SK-N-SH treated with all-trans-retinoic acid at 6 μM for 48 hours (cell line): ENCODE results near the gene LINGO3.

Experiments
- ATAC-seq: fragments of 200-7000 bp; cut with Tn5 transposase; 3 replicates; pipeline ENCODE4 v1.9.1; 2020; ENCODE audit warnings: mild to moderate bottlenecking, moderate library complexity
- BACH2 ChIP-seq: fragments of 250-450 bp; sonication (Bioruptor Pico); IDR thresholded peaks from 2 replicates; pipeline ENCODE4 v1.9.0; 2021; ENCODE audit warnings: mild to moderate bottlenecking, borderline replicate concordance
- CSDC2 ChIP-seq: fragments of 250-450 bp; sonication (Bioruptor Pico); IDR thresholded peaks from 2 replicates; pipeline ENCODE4 v1.5.0; 2020; ENCODE audit warnings: mild to moderate bottlenecking, moderate library complexity
- CSRNP3 ChIP-seq: fragments of 250-450 bp; sonication (Bioruptor Pico); IDR thresholded peaks from 2 replicates; pipeline ENCODE4 v1.5.1; 2021; ENCODE audit warnings: mild to moderate bottlenecking, moderate library complexity
- ESRRG ChIP-seq: fragments of 250-450 bp; sonication (Bioruptor Pico); IDR thresholded peaks from 2 replicates; pipeline ENCODE4 v1.6.1; 2021; ENCODE audit warnings: mild to moderate bottlenecking
- ISL1 ChIP-seq: fragments of 250-450 bp; sonication (Bioruptor Pico); IDR thresholded peaks from 2 replicates; pipeline ENCODE4 v2.1.2; 2022; ENCODE audit warnings: mild to moderate bottlenecking, moderate library complexity
- OSR1 ChIP-seq: fragments of 250-450 bp; sonication (Bioruptor Pico); IDR thresholded peaks from 2 replicates; pipeline ENCODE4 v1.8.0; 2022; ENCODE audit warnings: moderate library complexity, mild to moderate bottlenecking, inconsistent platforms
- PATZ1 ChIP-seq: fragments of 250-450 bp; sonication (Bioruptor Pico); IDR thresholded peaks from 2 replicates; pipeline ENCODE4 v1.8.0; 2020; ENCODE audit warnings: mild to moderate bottlenecking, moderate library complexity, borderline replicate concordance
- POU6F1 ChIP-seq: fragments of 250-450 bp; sonication (Bioruptor Pico); IDR thresholded peaks from 2 replicates; pipeline ENCODE4 v1.8.0; 2021; ENCODE audit warnings: low read depth, mild to moderate bottlenecking, moderate library complexity, borderline replicate concordance
- PPARA ChIP-seq: fragments of 250-450 bp; sonication (Bioruptor Pico); IDR thresholded peaks from 2 replicates; pipeline ENCODE4 v1.5.0; 2020; ENCODE audit warnings: mild to moderate bottlenecking, borderline replicate concordance
- RARB ChIP-seq: fragments of 250-450 bp; sonication (Bioruptor Pico); IDR thresholded peaks from 2 replicates; pipeline ENCODE4 v1.8.0; 2021; ENCODE audit warnings: mild to moderate bottlenecking, moderate library complexity
- SNAI2 ChIP-seq: fragments of 250-450 bp; sonication (Bioruptor Pico); IDR thresholded peaks from 2 replicates; pipeline ENCODE4 v1.5.0; 2020; ENCODE audit warnings: mild to moderate bottlenecking, moderate library complexity
- TCF4 ChIP-seq: fragments of 250-450 bp; sonication (Bioruptor Pico); IDR thresholded peaks from 2 replicates; pipeline ENCODE4 v1.8.0; 2021; ENCODE audit warnings: mild to moderate bottlenecking, moderate library complexity, borderline replicate concordance
- TSHZ2 ChIP-seq: fragments of 250-450 bp; sonication (Bioruptor Pico); IDR thresholded peaks from 2 replicates; pipeline ENCODE4 v1.5.0; 2020; ENCODE audit warnings: mild to moderate bottlenecking, moderate library complexity
- ZC3H10 ChIP-seq: fragments of 250-450 bp; sonication (Bioruptor Pico); IDR thresholded peaks from 2 replicates; pipeline ENCODE4 v1.5.1; 2021; ENCODE audit warnings: mild to moderate bottlenecking, moderate library complexity
- ZFP3 ChIP-seq: fragments of 250-450 bp; sonication (Bioruptor Pico); IDR thresholded peaks from 2 replicates; pipeline ENCODE4 v1.5.0; 2020; ENCODE audit warnings: mild to moderate bottlenecking, moderate library complexity
- ZNF565 ChIP-seq: fragments of 450-650 bp; formaldehyde crosslinking; conservative IDR thresholded peaks from 2 replicates; pipeline ENCODE4 v1.5.0; 2020; ENCODE audit warnings: low read depth, mild to moderate bottlenecking, moderate library complexity
- ZNF70 ChIP-seq: fragments of 450-650 bp; formaldehyde crosslinking; IDR thresholded peaks from 2 replicates; pipeline ENCODE4 v1.5.0; 2020; ENCODE audit warnings: mild to moderate bottlenecking, moderate library complexity
- ZNF8 ChIP-seq: fragments of 450-650 bp; formaldehyde crosslinking; IDR thresholded peaks from 2 replicates; pipeline ENCODE4 v1.5.0; 2020; ENCODE audit warnings: mild to moderate bottlenecking, moderate library complexity

The LINGO3 gene

GRCh38 chr19:2287585-2288337 is 20.2 kb downstream of the LINGO3 start:
- TF ChIP-seq BACH2 (CRISPR knock-in tag) (no peak), SNAI2 (CRISPR knock-in tag) (no peak), POU6F1 (CRISPR knock-in tag) (no peak)
- ATAC-seq, result no peak

- TF ChIP-seq ESRRG (CRISPR knock-in tag) (no peak), PATZ1 (CRISPR knock-in tag) (no peak), ZC3H10 (CRISPR knock-in tag) (no peak), ZFP3 (CRISPR knock-in tag) (no peak), PPARA (CRISPR knock-in tag) (no peak), SNAI2 (CRISPR knock-in tag) (no peak), ZNF565 (CRISPR knock-in tag) (no peak), TSHZ2 (CRISPR knock-in tag) (no peak), BACH2 (CRISPR knock-in tag) (no peak), CSRNP3 (CRISPR knock-in tag) (no peak), TCF4 (CRISPR knock-in tag) (no peak), ZNF8 (CRISPR knock-in tag) (no peak), ZNF70 (no peak), CSDC2 (CRISPR knock-in tag) (no peak), RARB (CRISPR knock-in tag) (no peak), OSR1 (CRISPR knock-in tag) (no peak)
- no peak for ATAC-seq
Observed at GRCh38 chr19:2286402-2287140, 21.4 kb downstream of the LINGO3 start.

GRCh38 chr19:2283835-2284507 is 24.0 kb downstream of the LINGO3 start:
- TF ChIP-seq ZFP3 (CRISPR knock-in tag), result no peak
- TF ChIP-seq ISL1 (CRISPR knock-in tag), result no peak
- TF ChIP-seq TCF4 (CRISPR knock-in tag), result no peak
- no peak for ATAC-seq

- no peak for ATAC-seq
- TF ChIP-seq ZNF70 (no peak), ZFP3 (CRISPR knock-in tag) (no peak), ZNF8 (CRISPR knock-in tag) (no peak), ZC3H10 (CRISPR knock-in tag) (no peak), TSHZ2 (CRISPR knock-in tag) (no peak), POU6F1 (CRISPR knock-in tag) (no peak), OSR1 (CRISPR knock-in tag) (no peak), ESRRG (CRISPR knock-in tag) (no peak), RARB (CRISPR knock-in tag) (no peak), PPARA (CRISPR knock-in tag) (no peak), CSDC2 (CRISPR knock-in tag) (no peak)
Observed at GRCh38 chr19:2282862-2283237, 25.1 kb downstream of the LINGO3 start.
